Breast epithelium (tissue), 4 donors: Measurements from ENCODE around the gene SEMA3E. TPM values are rescaled to one million over a fixed set of nuclear protein-coding genes. Genes with fewer than 3 reads are reported as not detected.

ENCODE experiments used
- DNase-seq, 2 donors: peaks; one replicate each; pipeline ENCODE4 v3.0.0-alpha.2; 2019; ENCODE audit warnings: low spot score in 2 of 2
- H3K27ac ChIP-seq, 2 donors: fragments of 200-600 bp; sonication (generic) in 1 of 2; one replicate each; pipeline ENCODE4 v1.5.1; 2016 to 2019; ENCODE audit warnings: mild to moderate bottlenecking in 1 of 2
- H3K27me3 ChIP-seq, 2 donors: fragments of 200-600 bp; sonication (generic) in 1 of 2; one replicate each; pipeline versions ENCODE4 v1.5.1 to v1.6.0; 2017 to 2019; ENCODE audit warnings: control low read depth in 1 of 2, mild to moderate bottlenecking in 1 of 2
- H3K36me3 ChIP-seq: fragments of 200-600 bp; one replicate; pipeline ENCODE4 v1.5.1; 2019
- H3K4me1 ChIP-seq, 2 donors: fragments of 200-600 bp; sonication (generic); one replicate each; pipeline ENCODE4 v1.5.1; 2016 to 2019; ENCODE audit warnings: control low read depth in 1 of 2
- H3K4me3 ChIP-seq, 3 donors: fragments of 200-600 bp; sonication (generic); 1 replicate in 2 of 3; 2 replicates in 1 of 3; pipeline ENCODE4 v1.5.1; 2016 to 2019; ENCODE audit warnings: mild to moderate bottlenecking in 3 of 3, moderate library complexity in 2 of 3
- H3K9me3 ChIP-seq, 2 donors: fragments of 200-600 bp; sonication (generic) in 1 of 2; one replicate each; pipeline ENCODE4 v1.5.1; 2016 to 2019; ENCODE audit warnings: control low read depth in 1 of 2
- POLR2A ChIP-seq: fragments of 450-650 bp; IDR thresholded peaks from one replicate; pipeline ENCODE4 v1.6.1; 2016; ENCODE audit warnings: antibody characterized with exemption, mild to moderate bottlenecking, moderate library complexity
- POLR2AphosphoS5 ChIP-seq, 3 donors: sonication (generic); formaldehyde crosslinking; IDR thresholded peaks; one replicate each; pipeline ENCODE4 v1.6.1; 2017; ENCODE audit warnings: antibody characterized with exemption in 3 of 3
- intact Hi-C: fragments of 100-400 bp; cut with DNase I; formaldehyde crosslinking; loops from one replicate; pipeline ENCODE4 v1.15.1; 2023; ENCODE audit warnings: low total_unique reads
- total RNA-seq, 3 donors: library from RNA; depleted of rRNA; stranded (reverse); fragments of >200 nt; gene quantifications; one replicate each; pipeline ENCODE4 v1.1.0, GENCODE V29; 2016
- TF ChIP-seq, protein P1 (sequence below), 3 donors: fragments of 450-650 bp; IDR thresholded peaks; one replicate each; pipeline ENCODE4 v1.5.1; 2016 to 2017; ENCODE audit warnings: antibody characterized with exemption in 3 of 3, mild to moderate bottlenecking in 3 of 3, moderate library complexity in 3 of 3

The SEMA3E gene
- total RNA-seq, 3 donors from 2014 or later, result 4.3 to 13.5 (median 11.8) TPM

DNA sequence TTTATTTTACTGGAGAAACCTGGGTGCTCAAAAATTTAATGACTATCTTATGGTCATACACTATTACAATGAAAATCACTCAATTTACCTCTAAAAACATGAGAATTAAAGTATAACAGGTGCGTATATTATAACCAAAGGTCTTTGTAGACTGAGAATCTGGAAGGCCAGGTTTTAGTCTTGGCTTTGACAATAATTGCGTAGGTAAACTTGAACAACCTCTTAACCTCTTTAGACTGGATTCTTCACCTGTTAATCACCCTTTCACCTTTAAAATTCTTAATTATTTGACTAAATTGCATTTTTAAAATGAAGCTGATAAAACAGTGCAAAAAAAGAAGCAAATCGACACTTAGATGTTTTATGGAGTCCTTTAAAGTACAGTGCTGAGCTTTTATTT is 156.1 kb downstream of the SEMA3E start:
- TF ChIP-seq POLR2AphosphoS5 (IDR thresholded peaks at IDR 0.05) (no peak), POLR2A (no peak)
- TF ChIP-seq, protein P1, sequence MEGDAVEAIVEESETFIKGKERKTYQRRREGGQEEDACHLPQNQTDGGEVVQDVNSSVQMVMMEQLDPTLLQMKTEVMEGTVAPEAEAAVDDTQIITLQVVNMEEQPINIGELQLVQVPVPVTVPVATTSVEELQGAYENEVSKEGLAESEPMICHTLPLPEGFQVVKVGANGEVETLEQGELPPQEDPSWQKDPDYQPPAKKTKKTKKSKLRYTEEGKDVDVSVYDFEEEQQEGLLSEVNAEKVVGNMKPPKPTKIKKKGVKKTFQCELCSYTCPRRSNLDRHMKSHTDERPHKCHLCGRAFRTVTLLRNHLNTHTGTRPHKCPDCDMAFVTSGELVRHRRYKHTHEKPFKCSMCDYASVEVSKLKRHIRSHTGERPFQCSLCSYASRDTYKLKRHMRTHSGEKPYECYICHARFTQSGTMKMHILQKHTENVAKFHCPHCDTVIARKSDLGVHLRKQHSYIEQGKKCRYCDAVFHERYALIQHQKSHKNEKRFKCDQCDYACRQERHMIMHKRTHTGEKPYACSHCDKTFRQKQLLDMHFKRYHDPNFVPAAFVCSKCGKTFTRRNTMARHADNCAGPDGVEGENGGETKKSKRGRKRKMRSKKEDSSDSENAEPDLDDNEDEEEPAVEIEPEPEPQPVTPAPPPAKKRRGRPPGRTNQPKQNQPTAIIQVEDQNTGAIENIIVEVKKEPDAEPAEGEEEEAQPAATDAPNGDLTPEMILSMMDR (IDR thresholded peaks at IDR 0.05), result no peak
- no peaks in the 10 kb centered on the region for H3K36me3 ChIP-seq

DNA sequence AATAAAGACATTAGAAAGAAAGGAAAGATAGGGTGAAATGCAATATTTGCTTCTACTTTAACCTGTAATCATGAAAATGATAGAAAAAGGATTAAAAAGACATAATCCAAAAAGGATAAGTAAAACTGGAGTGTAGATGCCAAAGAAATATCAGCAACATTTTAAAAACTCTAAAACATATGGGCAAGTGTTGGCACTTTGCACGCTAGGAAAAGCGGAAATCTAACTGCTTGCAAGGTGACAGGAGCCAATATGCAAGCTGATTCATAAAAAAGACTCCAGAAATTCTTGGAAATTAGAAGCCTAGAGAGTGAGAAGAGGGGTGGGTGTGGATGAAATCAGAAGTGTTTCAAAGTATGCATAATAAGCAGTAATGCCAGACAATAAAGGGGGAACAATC is 161.1 kb downstream of the SEMA3E start:
- TF ChIP-seq POLR2AphosphoS5 (IDR thresholded peaks at IDR 0.05) (no peak), POLR2A (no peak)
- TF ChIP-seq, protein P1 (IDR thresholded peaks at IDR 0.05), result no peak
- Histone ChIP-seq H3K9me3 (no peaks in the 10 kb centered on the region), H3K27ac (no peak overlapping the region), H3K36me3 (no peaks in the 10 kb centered on the region), H3K4me1 (no peaks in the 10 kb centered on the region), H3K4me3 (no peak overlapping the region), H3K27me3 (no peaks in the 10 kb centered on the region)
- intact Hi-C loops, result no loop called here
- DNase-seq, result no peak

More for the DNA sequence above, 156.1 kb downstream of the SEMA3E start:
- Histone ChIP-seq H3K27ac (no peak overlapping the region), H3K27me3 (no peaks in the 10 kb centered on the region), H3K4me1 (no peaks in the 10 kb centered on the region), H3K9me3 (no peaks in the 10 kb centered on the region), H3K4me3 (no peak overlapping the region)
- intact Hi-C loops, result no loop called here
- no peak for DNase-seq

DNA sequence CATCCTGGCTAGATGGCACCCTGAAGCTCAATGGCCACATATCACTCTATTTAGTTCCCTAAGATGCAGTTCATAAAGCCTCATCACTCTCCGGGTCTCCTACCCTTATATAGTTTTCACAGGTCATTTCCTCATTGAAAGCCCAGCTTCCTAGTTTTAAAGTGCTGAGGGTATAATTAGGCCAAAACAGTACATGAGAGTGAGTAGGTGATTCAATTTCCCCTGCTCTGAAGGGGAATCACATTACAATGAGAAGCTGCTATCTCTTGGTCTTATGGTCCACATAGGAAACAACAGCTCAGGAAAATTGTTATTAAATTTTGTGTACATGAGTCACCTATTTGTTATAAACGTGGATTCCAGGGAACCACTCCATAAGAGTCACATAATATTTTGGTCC is 162.0 kb downstream of the SEMA3E start:
- Histone ChIP-seq H3K4me1 (no peaks in the 10 kb centered on the region), H3K36me3 (no peaks in the 10 kb centered on the region), H3K4me3 (no peak overlapping the region), H3K27me3 (no peaks in the 10 kb centered on the region), H3K27ac (no peak overlapping the region), H3K9me3 (no peaks in the 10 kb centered on the region)
- intact Hi-C loops, result no loop called here
- TF ChIP-seq POLR2A (no peak), POLR2AphosphoS5 (IDR thresholded peaks at IDR 0.05) (no peak)
- TF ChIP-seq, protein P1 (IDR thresholded peaks at IDR 0.05), result no peak
- no peak for DNase-seq

DNA sequence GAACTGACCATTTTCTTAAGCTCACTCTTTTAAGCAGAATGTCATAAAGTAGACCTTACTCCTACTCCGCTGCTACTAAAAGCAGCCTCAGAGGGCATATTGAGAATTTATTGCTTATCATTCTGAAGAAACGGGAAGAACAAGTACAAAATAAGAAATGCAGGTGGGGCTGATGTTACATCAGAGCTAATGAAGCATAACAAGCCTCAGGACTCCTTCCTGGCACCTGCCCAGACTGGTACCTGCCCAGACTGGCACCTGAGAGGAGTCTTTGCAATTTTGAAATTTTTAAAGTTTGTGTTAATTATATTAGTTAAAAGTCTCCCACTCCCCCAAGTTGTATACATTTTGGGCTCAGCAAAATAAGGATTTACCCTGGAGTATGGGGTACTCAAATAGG is 162.4 kb downstream of the SEMA3E start:
- TF ChIP-seq, protein P1 (IDR thresholded peaks at IDR 0.05), result no peak
- TF ChIP-seq POLR2A (no peak), POLR2AphosphoS5 (IDR thresholded peaks at IDR 0.05) (no peak)
- intact Hi-C loops, result no loop called here
- DNase-seq, result no peak
- Histone ChIP-seq H3K36me3 (no peaks in the 10 kb centered on the region), H3K27ac (no peak overlapping the region), H3K4me3 (no peak overlapping the region), H3K4me1 (no peaks in the 10 kb centered on the region), H3K9me3 (no peaks in the 10 kb centered on the region), H3K27me3 (no peaks in the 10 kb centered on the region)

DNA sequence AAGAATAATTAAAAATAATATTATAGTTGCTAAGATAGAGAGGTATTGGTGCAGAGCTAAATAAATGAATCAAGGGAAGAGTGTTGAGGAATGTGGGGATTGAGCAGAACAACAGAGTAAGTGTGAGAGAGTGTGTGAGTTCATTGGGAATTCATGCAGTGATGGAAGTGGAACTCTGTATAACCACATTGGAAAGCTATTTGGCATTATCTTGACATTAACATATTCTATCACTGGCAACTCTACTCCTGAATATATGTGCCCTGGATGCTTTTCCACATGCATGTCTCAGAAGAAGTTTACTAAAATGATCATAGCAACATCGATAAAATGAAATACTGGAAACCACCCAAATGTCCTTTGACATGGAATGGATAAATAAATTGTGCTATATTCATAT is 164.1 kb downstream of the SEMA3E start:
- TF ChIP-seq, protein P1 (IDR thresholded peaks at IDR 0.05), result no peak
- TF ChIP-seq POLR2A (no peak), POLR2AphosphoS5 (IDR thresholded peaks at IDR 0.05) (no peak)
- Histone ChIP-seq H3K4me3 (no peak overlapping the region), H3K27ac (no peak overlapping the region), H3K4me1 (no peaks in the 10 kb centered on the region), H3K36me3 (no peaks in the 10 kb centered on the region), H3K27me3 (no peaks in the 10 kb centered on the region), H3K9me3 (no peaks in the 10 kb centered on the region)
- DNase-seq, result no peak
- intact Hi-C loops, result no loop called here
